DND-41 (cell line): ENCODE measurements around the gene TMEM18.

Source experiments
- CTCF ChIP-seq: IDR thresholded peaks from 2 replicates; pipeline ENCODE4 v1.5.1; 2012; ENCODE audit warnings: borderline replicate concordance, low read length, moderate library complexity, mild to moderate bottlenecking; ENCODE audit not compliant: poor library complexity, severe bottlenecking; ENCODE audit errors: extremely low read depth
- EZH2 ChIP-seq: IDR thresholded peaks from 3 replicates; pipeline ENCODE4 v1.6.1; 2012; ENCODE audit warnings: borderline replicate concordance, low read depth, mild to moderate bottlenecking, moderate library complexity, low read length, inconsistent platforms; ENCODE audit not compliant: severe bottlenecking

- TF ChIP-seq CTCF (no peak), EZH2 (no peak)
Measured at GRCh38 chr2:661360-661635, 15.9 kb downstream of the TMEM18 start.
